ENCODE measurements around the gene MAP7D1.
"Not testable (repeated sequence)": the region's sequence is repeated elsewhere in the genome, so short reads cannot be mapped to it uniquely, and the experiment has no call there.

Gene MAP7D1

DNA sequence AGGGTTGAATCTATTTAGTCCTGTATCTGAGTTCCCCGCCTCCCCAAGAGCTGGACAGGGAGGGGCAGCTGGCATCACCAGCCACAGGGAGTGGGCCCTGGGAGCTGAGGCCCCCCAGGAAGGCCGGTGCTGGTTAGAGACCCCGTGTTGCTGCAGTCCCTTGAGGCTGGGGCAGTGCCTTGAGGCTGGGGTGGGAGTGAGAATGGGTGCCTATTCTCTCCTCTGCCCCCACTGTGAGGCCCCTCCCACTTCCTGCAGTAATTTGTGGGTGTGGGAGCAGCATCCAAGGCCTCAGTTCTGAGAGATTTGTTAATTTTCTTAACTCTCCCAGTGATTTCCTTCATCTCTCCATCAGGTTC lies 4.1 kb upstream of the MAP7D1 start:
- no peak for DNase-seq (ENCODE audit: low read depth)

DNA sequence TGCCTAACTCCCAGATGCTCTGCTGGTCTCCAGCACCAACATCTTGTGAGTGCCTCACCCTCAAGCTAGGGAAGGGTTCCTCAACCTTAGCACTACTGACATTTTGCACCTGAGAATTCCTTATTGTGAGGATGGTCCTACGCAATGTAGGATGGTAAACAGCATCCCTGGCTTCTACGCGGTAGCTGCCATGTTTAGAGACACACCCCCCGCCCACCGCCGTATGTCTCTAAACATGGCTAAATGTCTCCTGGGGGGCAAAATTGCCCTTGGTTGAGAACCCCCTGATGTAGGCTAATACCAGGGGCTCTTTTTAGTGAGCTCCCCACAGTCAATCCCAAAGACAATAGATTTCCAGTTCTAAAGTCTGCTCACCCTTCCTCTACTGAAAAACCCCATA lies 2.5 kb upstream of the MAP7D1 start:
- DNase-seq (ENCODE audit: low read depth) = no peak

DNA sequence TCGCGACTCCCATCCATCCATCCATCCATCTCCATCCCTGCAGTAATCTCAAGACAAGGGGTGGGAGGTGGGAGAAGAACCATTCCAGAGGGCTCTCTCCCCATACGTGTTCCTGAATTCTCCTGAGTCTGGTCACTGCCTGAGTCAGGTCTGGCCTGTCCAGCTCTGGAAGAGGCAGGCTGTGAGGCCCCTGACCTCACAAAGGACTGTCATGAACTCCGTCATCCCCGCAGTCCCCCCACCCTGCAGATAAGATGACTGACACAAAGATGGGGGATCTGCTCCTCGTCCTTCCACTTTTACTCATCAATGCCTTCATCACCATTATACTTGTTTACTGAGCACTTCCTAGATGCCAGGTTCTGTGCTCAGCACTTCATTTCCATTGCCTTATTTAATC lies 1.6 kb upstream of the MAP7D1 start:
- DNase-seq (ENCODE audit: low read depth) = no peak

DNA sequence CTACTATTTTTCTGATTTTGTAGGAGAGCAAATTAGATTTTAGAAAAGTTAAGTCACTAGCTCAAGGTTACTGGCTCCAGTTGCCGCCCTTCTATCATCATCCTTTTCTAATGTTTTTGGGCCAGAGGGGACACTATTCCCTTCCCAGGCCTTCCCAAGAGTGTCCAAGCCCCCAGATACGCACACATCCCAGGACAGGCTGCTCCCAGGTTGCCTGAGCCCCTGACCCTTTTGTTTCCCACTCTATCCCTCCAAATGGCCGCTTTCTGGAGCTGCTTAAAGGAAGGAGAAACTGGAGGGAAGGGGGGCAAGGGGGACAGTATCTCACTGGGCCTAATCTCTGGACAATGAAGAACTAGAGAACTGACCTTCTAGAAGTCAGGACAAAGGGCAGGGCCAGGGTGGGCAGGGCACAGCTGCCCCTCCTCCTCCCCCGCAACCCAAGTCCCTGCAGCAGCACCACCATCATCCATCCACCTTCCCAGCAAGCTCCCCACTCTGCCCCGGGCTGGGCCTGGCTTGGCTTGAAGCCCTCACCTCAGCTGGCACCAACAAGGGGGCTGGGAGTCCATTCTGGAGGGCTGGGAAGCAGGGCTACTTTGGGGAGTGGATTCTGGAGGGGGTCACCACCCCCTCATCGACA lies 1.1 kb upstream of the MAP7D1 start:
- no peak for DNase-seq (ENCODE audit: low read depth)

DNA sequence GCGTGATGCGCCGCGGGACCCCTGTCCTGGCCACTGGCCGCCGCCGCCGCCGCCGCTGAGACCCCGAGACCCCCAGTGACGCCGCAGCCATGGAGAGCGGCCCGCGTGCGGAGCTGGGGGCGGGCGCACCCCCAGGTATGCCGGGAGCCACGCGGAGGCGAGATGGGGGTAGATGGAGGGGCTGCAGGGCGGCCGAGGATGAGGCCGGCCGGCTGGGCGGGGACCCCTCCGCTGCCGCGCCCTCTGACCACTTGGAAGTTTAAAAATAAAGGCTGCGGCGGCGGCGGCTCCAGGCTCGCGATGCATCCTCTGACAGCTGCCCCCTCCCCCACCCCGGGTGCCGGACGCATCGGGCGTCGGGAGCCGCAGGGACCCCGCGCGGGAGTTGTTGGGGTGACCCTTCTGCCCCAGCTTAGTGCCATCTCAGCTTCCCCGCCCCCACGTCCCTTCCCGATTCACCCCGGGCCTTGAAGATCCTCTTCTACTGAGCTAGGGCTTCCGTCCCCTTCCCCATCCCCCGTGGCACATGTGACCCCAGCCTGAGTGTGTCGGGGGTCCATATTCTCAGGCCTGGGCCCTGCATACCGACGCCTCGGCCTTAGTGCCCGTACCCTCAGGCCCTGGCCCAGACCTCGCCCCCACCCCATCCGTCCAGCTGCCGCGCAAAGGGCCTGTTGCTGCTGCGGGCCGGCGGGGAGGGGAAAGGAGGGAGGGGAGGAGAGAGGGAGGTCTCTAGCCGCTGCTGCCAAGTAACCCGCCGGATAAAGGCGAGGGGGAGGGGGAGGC lies 562 bp downstream of the MAP7D1 start:
- DNase-seq (ENCODE audit: low read depth) = no peak

DNA sequence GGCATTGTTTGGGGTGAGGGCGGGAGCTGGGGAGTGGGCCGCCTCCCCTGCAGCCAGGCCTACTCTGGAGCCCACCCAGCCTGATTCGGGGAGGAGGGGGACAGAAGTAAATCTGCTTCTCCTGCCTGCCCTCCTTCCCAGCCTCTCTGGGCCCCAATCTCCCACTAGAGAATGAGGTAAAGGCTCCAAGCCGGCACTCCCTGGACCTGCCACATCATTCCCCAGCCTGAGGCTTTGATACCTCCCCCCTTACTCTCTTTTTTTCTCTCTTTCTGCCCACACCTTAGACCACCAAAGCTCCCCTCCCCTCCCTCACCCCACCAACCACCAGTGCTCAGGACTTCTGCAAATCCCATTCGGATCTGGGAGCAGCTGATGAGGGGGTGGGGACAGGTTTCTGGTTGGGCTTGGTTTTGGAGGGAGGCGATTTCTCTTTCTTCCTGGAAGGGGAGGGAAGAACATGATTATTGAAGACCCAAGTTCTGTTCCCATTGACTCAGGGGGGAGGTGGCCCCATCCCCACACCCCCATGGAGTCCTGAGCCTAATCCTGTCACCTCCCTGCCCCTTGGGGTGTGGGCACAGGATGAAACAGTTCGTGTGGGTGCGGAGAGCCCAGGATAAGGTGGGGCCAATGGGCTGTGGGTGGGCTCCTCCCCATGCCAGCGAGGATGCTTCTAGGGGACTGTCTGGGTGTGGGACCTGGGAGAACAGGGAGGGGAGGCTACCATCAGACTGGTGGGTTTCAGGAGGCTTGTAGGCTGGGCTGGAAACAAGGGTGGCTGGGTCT lies 1.3 kb downstream of the MAP7D1 start:
- no peak for DNase-seq (ENCODE audit: low read depth)

DNA sequence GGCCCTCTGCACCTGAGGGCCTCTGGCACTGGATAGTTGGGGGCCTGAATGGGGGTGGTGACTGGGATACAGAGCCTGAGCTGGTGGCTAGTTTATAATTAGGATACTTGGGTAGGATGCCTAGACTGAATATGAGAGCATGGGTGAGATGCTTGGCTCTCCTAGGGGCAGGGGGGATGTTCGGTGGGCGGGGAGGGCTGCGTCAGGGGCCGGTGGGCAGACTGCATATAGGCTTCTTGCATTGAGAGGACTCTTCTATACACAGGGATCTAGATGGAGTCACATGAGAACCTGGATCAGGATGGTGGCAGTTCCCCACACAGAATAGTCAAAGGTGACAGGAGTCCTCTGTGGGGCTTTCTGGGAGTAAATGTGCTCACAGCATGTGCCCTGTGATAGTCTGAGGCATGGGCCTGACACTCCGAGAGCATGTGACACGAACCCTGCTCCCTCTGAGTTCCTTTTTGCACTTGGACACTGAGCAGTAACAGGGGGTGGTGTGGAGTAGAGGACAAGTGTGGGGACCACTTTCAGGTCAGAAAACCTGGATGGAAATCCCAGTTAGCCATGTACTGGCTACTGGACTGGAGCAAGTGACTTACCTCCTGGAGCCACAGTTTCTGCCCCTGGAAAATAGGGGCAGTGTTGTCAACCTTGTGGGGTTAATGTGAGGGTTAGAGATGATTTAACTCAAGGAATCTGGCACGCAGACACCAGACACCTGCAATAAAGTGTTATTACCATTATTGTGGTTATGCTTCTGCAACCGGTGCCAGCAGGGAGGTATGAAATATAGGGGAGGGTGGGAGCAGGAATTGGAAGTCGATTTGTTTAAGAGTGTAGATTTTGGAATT lies 2.2 kb downstream of the MAP7D1 start:
- no peak for DNase-seq (ENCODE audit: low read depth)

DNA sequence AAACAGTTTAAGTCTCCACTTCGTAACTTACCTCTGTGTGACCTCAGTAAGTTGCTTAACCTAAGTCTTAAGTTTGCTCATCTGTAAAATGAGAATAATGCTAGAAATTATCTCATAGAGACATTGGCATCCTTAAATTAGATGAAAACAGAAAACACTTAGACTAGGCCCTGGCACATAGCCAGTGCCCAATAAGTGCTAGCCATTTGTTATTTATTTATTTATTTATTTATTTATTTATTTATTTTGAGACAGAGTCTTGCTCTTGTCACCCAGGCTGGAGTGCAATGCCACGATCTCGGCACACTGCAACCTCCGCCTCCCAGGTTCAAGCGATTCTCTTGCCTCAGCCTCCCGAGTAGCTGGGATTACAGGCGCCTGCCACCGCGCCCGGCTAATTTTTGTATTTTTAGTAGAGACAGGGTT lies 2.9 kb downstream of the MAP7D1 start:
- not testable (repeated sequence) for DNase-seq (ENCODE audit: low read depth)

DNA sequence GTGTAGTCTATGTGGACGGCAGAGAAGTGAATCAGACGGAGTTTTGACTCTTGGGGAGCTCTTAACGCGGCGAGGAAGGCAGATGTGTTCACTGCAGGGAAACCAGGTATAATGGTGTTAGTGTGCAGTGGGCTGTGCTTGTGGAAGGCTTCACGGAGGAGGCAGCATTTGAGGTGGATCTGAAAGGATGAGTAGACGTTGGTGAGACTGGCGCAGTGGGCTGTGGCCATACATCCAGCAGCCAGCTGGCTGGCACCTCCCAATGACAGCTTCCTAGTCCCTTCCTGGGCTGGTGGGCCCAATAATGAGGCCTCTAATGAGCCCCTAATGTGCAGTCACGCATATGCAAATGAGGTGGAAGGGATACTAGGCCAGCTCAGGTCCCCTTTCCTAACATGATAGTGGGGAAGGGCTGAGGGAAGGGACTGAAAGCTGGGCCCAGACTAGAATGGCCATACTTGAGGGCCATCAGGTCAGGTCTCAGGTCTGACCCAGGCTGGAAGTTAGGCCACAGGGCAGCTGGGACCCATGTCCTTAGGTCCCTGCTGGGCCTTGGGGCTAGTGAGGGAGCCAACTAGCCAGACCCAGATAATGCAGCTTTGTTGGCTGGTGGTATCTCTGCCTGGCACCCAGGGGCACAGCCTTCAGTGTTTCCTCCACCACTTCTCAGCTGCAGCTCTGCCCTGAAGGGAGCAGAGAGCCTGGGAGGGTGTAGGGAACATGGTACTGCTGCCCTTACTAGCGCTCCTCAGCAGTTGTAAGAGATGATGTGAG lies 3.8 kb downstream of the MAP7D1 start:
- DNase-seq (ENCODE audit: low read depth) = no peak

DNA sequence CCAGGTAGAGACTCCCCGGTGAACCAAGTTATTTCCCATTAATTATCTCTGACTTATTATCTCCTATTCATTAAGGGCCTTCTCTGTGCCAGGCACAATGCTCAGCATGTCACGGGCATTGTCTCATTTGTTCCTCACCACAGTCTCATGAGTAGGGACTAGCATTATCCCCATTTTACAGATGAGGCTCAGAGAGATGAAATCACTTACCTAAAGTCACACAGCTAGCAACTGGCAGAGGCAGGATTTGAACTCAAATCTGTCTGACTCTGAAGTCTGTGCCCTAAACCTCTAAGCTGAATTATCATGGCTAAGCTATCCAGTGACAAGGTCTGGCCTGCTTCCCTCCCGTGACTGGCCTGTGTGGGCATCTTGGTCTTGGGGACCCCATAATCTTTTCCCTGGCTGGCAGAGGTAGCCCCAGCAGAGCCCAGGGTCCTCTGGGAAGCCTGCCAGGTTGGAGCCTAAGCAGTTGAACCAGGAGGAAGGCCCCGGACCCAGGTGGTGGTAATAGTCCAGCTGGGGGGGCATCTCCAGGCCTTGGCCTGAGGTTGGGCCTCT lies 4.5 kb downstream of the MAP7D1 start:
- no peak for DNase-seq (ENCODE audit: low read depth)

DNA sequence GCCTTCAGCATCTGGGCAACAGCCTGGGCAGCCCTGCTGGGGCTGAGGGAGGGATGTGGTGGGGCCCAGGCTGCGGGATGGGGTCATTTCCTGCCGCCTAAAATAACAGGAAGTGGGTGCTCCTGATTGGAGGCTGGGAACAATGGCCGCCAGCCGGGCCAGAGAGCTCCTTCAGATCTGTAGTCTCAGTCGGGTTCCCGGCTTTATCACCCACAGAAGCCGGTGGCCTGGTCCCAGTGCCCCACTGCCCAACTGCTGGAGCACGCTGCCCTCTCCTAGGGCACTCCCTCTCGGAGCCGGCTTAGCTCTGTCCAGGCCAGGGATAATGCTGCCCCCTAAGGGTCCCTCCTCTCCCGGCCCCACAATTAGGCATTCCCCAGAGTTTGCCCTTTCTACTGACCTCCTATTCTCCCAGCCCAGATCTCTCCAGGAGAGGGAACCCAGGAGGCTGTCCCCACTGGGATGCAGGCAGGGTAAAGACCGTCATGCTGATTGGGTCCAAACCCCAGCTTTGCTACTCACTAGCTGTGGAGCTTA lies 5.1 kb downstream of the MAP7D1 start:
- DNase-seq (ENCODE audit: low read depth) = no peak

DNA sequence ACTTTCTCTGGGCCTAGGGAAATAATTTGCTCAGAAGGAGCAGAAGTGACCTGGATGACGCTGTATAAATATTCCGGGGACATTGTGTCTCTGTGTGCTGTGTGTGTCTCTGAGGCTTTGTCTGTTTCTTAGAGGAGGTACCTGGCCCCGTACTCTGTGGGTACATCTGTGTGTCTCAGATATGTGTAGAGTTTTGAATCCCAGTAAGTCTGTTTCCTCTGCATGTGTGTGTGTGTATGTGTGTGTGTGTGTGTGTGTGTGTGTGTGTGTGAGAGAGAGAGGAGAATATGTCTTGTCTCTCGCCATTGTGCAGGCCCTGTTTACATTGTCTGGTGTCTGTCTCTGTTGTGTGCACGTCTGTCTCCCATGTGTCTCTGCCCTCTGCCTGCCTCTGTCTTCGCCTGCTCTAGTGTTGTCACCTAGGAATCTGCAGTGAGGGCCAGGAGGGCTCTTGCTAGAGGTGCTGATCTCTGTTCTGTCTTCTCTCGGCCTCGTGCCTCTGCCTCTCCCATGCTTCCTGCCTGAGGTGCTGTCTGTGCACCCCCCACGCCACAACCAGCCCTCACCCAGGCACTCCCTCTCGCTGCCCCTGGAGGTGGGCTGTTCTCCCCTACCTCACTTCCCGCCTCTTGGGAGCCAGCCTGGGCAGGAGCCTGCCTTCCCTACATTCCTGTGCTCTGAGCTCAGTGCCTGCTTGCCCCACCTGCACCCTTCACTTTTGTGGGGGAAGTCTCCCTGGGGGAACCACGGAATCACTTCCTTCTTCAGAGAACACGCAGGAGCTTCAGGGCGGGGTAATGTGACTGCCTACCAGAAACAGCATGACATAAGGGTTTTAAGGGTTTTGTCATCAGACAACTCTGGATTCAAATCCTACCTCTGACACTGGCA lies 5.9 kb downstream of the MAP7D1 start:
- no peak for DNase-seq (ENCODE audit: low read depth)

DNA sequence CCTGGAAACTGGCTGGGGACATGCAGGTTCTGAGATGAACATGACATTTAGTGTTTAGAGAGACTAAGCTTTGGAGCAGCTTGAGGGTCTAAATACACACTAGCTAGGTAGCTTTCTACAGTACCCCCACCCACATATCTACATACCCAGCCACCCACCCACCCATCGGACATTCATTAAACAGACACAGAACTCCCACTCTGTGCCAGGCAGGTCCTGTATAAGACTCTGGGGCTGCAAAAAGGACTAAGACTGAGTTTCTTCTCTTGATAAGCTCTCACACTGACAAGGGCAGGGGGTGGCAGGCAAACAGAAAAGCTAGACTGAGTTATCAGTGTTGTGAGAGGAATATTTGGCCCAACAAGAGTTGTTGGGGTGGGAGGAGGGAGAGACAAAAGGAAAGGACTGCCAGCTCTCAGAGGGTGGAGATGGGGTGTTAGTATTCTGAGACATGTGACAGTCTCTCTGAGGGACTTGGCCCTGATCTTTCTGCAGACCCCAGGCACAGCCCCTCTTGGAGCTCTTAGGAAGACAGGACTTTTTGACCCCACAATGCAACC lies 6.8 kb downstream of the MAP7D1 start:
- DNase-seq (ENCODE audit: low read depth) = no peak

DNA sequence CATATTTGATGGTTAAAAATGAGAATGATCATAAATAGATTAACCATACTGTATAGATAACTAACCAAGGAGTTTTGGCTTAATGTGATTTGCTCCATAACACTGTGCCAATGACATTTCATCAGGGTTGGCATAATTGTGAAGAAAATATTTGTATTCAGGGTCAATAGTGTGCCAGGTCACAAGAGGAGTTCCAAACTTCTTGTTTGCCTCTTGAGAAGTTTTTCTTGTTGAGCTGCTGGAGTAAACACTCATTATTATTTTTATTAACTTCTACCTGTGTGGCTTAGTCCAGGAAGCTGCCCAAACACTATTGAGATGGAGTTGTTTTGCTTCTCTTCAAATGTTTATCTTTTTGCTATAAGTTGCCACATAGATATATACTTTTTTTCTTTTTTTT lies 7.5 kb downstream of the MAP7D1 start:
- no peak for DNase-seq (ENCODE audit: low read depth)

DNA sequence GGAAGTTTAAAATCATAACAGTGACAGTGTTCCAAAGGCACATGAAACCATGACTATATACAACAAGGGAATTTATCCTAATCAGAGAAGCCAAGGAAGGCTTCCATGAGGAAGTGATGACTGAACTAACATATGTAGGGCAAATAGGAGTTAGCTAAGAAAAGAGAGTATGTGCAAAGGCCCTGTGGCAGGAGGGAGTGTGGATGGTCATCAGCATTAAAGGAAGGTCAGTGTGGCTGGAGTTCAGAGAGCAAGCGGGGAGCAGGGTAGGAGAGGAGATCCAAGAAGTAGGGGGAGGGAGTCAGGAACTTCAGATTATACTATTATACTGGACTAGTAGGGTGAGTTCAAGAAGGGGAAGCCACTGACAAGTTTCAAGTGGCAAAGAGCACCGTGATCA lies 8.4 kb downstream of the MAP7D1 start:
- DNase-seq (ENCODE audit: low read depth) = no peak

DNA sequence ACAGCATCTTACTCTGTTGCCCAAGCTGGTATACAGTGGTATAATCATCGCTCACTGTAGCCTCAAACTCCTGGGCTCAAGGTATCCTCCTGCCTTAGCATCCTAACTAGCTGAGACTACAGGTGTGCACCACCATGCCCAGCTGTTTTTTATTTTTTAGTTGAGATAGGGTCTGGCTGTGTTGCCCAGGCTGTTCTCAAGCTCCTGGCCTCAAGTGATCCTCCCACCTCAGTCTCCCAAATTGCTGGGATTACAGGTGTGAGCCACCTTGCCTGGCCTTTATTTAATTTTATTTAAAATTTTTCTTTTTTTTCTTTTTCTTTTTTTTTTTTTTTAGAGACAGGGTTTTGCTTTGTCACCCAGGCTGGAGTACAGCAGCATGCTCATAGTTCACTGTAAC lies 9.2 kb downstream of the MAP7D1 start:
- no peak for DNase-seq (ENCODE audit: low read depth)

DNA sequence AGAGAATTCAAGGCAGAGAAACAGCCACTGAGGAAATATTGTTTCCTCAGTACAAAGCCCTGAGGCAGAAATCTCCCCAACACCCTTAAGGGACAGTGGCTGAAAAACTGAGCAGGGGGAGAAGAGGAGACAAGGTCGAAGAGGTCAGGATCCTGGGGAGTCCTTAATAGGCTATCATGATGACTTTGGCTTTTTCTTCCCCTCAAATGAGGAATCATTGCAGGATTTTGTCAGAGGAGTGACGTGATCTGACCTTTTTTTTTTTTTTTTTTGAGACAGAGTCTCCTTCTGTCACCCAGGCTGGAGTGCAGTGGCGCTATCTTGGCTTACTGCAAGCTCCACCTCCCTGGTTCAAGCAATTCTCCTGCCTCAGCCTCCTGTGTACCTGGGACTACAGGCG lies 10.2 kb downstream of the MAP7D1 start:
- no peak for DNase-seq (ENCODE audit: low read depth)

DNA sequence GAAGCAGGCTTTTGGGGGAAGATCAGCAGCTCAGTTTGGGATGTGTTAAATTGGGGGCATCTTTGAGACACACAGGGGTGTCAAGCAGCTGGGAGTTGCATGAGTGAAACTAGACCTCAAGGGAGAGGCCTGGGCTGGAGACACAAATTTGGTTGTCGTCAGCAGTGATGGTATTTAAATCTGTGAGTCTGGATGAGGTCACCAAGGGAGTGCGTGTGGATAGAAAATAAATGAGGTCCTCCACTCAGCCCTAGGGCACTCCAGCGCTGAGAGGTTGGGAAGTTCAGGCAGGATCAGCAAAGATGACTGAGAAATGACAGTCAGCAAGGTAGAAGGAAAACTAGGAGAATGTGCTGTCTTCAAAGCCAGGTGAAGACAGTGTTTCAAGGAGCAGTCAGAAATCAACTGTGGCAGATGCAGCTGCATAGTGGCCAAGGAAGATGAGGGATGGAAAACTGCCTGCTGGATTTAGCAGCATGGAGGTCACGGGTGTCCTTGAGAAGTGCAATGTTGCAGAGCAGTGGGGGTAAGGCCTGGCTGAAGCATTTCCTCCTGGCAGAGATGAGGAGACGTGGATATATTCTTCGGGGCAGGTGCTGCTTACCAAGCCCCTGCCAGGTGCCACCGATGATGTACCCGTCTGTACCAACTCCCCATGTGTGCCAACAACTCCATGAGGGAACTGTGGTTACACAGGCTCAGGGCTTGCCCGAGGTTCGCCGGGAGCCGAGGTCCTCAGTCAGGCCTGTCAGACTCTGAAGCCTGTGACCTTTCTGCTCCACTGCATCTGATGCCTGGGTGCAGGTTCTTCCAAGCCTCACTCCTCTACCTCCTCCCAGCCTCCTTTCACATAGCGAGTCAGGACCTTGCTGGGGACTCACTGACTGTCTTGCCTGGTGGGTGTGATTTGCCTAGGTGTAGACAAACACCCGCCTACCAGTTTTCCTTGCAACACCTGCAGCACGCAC lies 11.3 kb downstream of the MAP7D1 start:
- no peak for DNase-seq (ENCODE audit: low read depth)

Measured in fibroblast of the conjunctiva (primary cell).